Measurements from ENCODE around the gene PFKL.

- TF ChIP-seq CTCF (IDR thresholded peaks at IDR 0.05) (no peak), EZH2 (IDR thresholded peaks at IDR 0.05; ENCODE audit: borderline replicate concordance, insufficient read depth, low read depth, low read length, poor library complexity, severe bottlenecking) (no peak)
These were observed 69.0 kb downstream of the PFKL start for GRCh38 chr21:44368711-44369446.
